OCI-LY3 (cell line): ENCODE data around the gene TAF11.

Experiments used
- H2AFZ ChIP-seq: fragments of 200-600, 300-600 bp; shearing (Covaris generic); 2 replicates; pipeline ENCODE4 v1.6.0; 2014; ENCODE audit warnings: antibody characterized with exemption, low read depth, low read length
- H3K27ac ChIP-seq: fragments of 200-600, 300-600 bp; sonication (generic); 2 replicates; pipeline ENCODE4 v1.5.1; 2014; ENCODE audit warnings: mild to moderate bottlenecking, low read length, moderate library complexity, mixed read lengths
- H3K27me3 ChIP-seq: fragments of 200-600, 300-600 bp; sonication (generic); 2 replicates; pipeline ENCODE4 v1.6.1; 2014; ENCODE audit warnings: low read depth, low read length, mixed read lengths
- H3K36me3 ChIP-seq: fragments of 200-600, 300-600 bp; sonication (generic); replicated peaks from 2 replicates; pipeline ENCODE3; 2014; ENCODE audit warnings: low read depth, low read length, mixed read lengths
- H3K4me1 ChIP-seq: fragments of 300-600, 200-600 bp; sonication (generic); 2 replicates; pipeline ENCODE4 v1.6.1; 2014; ENCODE audit warnings: low read length, mixed read lengths
- H3K4me2 ChIP-seq: fragments of 200-600, 300-600 bp; sonication (generic); 2 replicates; pipeline ENCODE4 v1.6.1; 2014; ENCODE audit warnings: low read length, mixed read lengths
- H3K4me3 ChIP-seq: fragments of 300-600, 200-600 bp; sonication (generic); 2 replicates; pipeline ENCODE4 v1.5.1; 2014; ENCODE audit warnings: antibody characterized with exemption, mild to moderate bottlenecking, low read length, moderate library complexity
- H3K79me2 ChIP-seq: fragments of 300-600, 200-600 bp; shearing (Covaris generic); 2 replicates; pipeline ENCODE4 v1.6.1; 2014; ENCODE audit warnings: mild to moderate bottlenecking, low read length, mixed read lengths
- H3K9ac ChIP-seq: fragments of 300-600, 200-600 bp; shearing (Covaris generic); 2 replicates; pipeline ENCODE4 v1.6.0; 2014; ENCODE audit warnings: mild to moderate bottlenecking, low read length, moderate library complexity
- H3K9me3 ChIP-seq: fragments of 200-600, 300-600 bp; shearing (Covaris generic); 2 replicates; pipeline ENCODE4 v1.6.1; 2014; ENCODE audit warnings: low read length, mixed read lengths; ENCODE audit not compliant: insufficient read depth
- H4K20me1 ChIP-seq: fragments of 200-600, 300-600 bp; sonication (generic); 2 replicates; pipeline ENCODE4 v1.6.1; 2016; ENCODE audit warnings: low read length, mixed read lengths; ENCODE audit not compliant: insufficient read depth
- EZH2phosphoT487 ChIP-seq: fragments of 200-600 bp; shearing (Covaris generic); IDR thresholded peaks from 2 replicates; pipeline ENCODE4 v1.6.1; 2018; ENCODE audit warnings: antibody characterized with exemption, mixed run types, low read depth
- TF ChIP-seq, protein P1 (sequence below): fragments of 200-600, 300-600 bp; sonication (generic); IDR thresholded peaks from 2 replicates; pipeline ENCODE4 v1.5.1; 2014; ENCODE audit warnings: antibody characterized with exemption, low read length, low read depth

The TAF11 gene

DNA sequence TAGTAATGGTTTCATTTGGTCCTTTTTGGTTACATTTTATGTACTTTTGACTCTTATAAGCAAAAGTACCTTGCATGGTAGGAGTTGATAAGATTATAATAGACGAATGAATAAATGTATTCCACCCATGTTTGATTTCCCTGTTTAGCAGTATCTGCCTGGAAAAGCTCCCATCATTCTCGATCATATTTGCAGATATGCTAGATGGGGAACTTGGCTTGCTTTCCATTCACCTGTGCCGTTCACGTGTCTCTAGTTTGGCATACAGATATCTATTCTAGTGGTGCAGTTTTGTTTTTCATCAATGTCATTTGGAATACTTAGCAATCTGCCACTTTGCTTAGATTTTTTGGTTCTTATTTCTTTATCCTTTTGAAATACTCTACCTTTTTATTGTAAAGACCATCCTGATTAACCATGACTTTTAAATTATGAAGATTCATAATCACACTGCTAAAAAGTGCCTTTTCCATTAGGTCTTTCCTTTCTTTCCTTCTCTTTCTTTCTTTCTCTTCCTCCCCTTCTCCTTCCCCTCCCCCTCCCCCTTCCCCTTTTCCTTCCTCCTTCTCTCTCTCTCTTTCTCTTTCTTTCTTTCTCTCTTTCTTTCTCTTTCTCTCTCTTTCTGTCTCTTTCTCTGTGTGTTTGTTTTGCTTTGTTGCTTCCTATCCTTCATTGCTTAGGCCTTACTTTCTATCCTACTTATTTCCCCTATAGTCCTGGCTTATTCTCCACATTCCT is 41.6 kb upstream of the TAF11 start:
- TF ChIP-seq, protein P1, sequence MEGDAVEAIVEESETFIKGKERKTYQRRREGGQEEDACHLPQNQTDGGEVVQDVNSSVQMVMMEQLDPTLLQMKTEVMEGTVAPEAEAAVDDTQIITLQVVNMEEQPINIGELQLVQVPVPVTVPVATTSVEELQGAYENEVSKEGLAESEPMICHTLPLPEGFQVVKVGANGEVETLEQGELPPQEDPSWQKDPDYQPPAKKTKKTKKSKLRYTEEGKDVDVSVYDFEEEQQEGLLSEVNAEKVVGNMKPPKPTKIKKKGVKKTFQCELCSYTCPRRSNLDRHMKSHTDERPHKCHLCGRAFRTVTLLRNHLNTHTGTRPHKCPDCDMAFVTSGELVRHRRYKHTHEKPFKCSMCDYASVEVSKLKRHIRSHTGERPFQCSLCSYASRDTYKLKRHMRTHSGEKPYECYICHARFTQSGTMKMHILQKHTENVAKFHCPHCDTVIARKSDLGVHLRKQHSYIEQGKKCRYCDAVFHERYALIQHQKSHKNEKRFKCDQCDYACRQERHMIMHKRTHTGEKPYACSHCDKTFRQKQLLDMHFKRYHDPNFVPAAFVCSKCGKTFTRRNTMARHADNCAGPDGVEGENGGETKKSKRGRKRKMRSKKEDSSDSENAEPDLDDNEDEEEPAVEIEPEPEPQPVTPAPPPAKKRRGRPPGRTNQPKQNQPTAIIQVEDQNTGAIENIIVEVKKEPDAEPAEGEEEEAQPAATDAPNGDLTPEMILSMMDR, result no peak
- Histone ChIP-seq H3K4me1 (0 out of 2 replicates have a peak, but pooled peaks cover 3% of the 10 kb centered on the region), H3K27me3 (no peaks in the 10 kb centered on the region), H4K20me1 (no peaks in the 10 kb centered on the region), H3K9ac (no peak overlapping the region), H3K9me3 (no peaks in the 10 kb centered on the region), H3K36me3 (no peaks in the 10 kb centered on the region), H3K79me2 (no peaks in the 10 kb centered on the region), H2AFZ (no peak overlapping the region), H3K27ac (no peak overlapping the region), H3K4me3 (no peak overlapping the region), H3K4me2 (no peak overlapping the region)

DNA sequence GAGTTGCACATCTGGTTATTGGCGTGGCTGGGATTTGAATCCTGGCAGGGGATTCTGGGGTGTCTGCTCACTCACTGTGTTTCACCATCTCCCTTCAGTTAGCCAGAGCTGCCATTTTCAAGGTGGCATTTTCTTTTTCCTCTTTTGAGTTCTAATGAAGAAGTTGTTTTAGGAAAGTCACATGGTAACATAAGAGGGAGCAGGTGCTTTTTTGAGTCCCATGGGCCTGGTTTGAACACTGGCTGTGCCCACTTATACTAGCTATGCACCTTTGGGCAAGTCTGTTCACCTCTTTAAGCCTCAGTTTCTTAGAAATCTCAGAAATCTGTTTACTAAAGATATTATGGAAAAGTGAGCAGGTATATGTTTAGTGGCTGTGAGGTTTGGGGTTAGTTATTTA is 40.9 kb upstream of the TAF11 start:
- H3K4me3 ChIP-seq, result no peak overlapping the region
- no peaks in the 10 kb centered on the region for H3K27me3 ChIP-seq
- no peaks in the 10 kb centered on the region for H3K9me3 ChIP-seq
- H3K36me3 ChIP-seq, result no peaks in the 10 kb centered on the region
- 0 out of 2 replicates have a peak, but pooled peaks cover 3% of the 10 kb centered on the region for H3K4me1 ChIP-seq
- no peak overlapping the region for H3K27ac ChIP-seq
- no peaks in the 10 kb centered on the region for H3K79me2 ChIP-seq
- TF ChIP-seq, protein P1, result no peak
- no peak for TF ChIP-seq EZH2phosphoT487
- no peaks in the 10 kb centered on the region for H4K20me1 ChIP-seq
- H2AFZ ChIP-seq, result no peak overlapping the region
- H3K9ac ChIP-seq, result no peak overlapping the region
- H3K4me2 ChIP-seq, result no peak overlapping the region

DNA sequence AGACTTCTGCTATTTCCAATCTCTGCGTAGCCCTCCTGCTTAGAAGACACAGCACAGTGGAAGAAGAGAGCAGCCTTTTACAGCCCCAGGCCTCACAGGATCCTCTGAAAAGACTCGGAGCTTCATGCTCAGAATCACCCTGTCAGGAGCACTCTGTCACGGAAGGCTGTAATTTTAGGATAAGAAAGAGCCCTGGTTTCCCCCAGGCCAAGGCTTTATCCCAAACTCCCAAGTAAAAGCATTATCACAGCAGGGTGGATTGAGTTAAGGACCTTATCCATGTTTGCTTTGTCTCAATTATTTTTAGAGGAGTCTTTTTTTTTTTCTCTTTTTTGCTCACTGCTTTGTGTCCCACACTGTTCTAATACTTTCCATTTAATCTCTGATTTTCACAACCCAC is 40.4 kb upstream of the TAF11 start:
- Histone ChIP-seq H3K4me2 (no peak overlapping the region), H2AFZ (no peak overlapping the region), H3K9ac (no peak overlapping the region), H4K20me1 (no peaks in the 10 kb centered on the region), H3K36me3 (no peaks in the 10 kb centered on the region), H3K4me1 (0 out of 2 replicates have a peak, but pooled peaks cover 3% of the 10 kb centered on the region), H3K79me2 (no peaks in the 10 kb centered on the region), H3K9me3 (no peaks in the 10 kb centered on the region), H3K27ac (no peak overlapping the region), H3K4me3 (no peak overlapping the region), H3K27me3 (no peaks in the 10 kb centered on the region)
- TF ChIP-seq EZH2phosphoT487, result no peak
- TF ChIP-seq, protein P1, result no peak

DNA sequence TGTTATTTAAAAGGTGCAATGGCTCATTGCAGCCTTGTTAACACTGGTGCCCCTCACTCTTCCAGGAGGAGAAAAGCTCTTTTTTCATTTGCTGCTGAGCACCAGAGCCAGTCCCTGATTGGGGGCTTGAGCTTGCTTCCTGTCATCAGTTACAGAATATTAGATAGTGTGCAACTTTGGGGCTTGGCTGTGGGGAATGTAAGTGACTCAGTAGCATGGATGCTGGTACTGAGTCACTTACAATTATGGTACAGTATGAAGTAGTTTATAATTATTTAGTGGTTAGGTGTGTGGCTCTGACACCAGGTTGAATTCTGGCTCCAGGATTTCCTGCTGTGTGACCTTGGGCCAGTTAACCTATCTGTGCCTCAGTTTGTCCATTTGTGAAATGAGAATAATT is 38.8 kb upstream of the TAF11 start:
- H3K36me3 ChIP-seq, result no peaks in the 10 kb centered on the region
- TF ChIP-seq, protein P1, result no peak
- TF ChIP-seq EZH2phosphoT487, result no peak
- H3K79me2 ChIP-seq, result no peaks in the 10 kb centered on the region
- H3K4me3 ChIP-seq, result no peak overlapping the region
- 0 out of 2 replicates have a peak, but pooled peaks cover 3% of the 10 kb centered on the region for H3K4me1 ChIP-seq
- H3K4me2 ChIP-seq, result no peak overlapping the region
- H4K20me1 ChIP-seq, result no peaks in the 10 kb centered on the region
- no peaks in the 10 kb centered on the region for H3K9me3 ChIP-seq
- H3K27me3 ChIP-seq, result no peaks in the 10 kb centered on the region
- H3K9ac ChIP-seq, result no peak overlapping the region
- no peak overlapping the region for H3K27ac ChIP-seq
- H2AFZ ChIP-seq, result no peak overlapping the region
